Measurements from ENCODE around the gene RHBG.
"Not testable (repeated sequence)": the region's sequence is repeated elsewhere in the genome, so short reads cannot be mapped to it uniquely, and the experiment has no call there.

The RHBG gene

DNA sequence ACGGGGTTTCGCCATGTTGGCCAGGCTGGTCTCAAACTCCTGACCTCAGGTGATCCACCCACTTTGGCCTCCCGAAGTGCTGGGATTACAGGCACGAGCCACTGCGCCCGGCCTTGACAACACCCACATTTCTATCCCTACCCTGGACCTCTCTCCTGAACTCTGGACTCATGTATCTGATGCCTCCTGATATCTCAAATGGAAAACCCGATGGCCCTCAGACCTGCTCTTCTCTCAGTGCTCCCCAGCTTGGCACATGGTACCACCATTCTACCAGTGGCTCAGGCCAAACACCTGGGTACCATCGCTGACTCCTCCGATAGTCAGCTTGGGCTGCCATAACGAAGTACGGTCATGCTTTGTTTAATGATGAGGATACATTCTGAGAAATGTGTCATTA, 8.5 kb upstream of the RHBG start:
- no peak for DNase-seq

DNA sequence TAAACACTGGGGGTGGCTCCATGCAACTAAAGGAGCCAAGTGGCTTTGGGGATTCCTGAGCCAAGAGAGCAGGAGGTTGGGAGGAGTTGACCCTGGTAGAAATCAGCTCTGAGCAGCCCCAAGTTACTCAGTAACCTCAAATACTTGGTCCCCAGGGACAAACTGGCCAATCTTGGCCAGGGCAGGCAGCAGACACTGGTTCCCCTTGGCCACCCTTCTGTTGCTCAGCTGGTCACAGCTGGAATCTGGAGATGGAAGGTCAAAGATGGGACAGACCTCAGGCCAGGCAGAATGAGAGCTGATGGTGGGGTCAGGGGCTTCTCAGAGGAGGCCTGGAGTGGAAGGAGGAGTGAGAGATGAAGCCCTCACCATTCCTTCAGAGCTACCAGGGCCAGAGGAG, 3.3 kb upstream of the RHBG start:
- no peak for DNase-seq

DNA sequence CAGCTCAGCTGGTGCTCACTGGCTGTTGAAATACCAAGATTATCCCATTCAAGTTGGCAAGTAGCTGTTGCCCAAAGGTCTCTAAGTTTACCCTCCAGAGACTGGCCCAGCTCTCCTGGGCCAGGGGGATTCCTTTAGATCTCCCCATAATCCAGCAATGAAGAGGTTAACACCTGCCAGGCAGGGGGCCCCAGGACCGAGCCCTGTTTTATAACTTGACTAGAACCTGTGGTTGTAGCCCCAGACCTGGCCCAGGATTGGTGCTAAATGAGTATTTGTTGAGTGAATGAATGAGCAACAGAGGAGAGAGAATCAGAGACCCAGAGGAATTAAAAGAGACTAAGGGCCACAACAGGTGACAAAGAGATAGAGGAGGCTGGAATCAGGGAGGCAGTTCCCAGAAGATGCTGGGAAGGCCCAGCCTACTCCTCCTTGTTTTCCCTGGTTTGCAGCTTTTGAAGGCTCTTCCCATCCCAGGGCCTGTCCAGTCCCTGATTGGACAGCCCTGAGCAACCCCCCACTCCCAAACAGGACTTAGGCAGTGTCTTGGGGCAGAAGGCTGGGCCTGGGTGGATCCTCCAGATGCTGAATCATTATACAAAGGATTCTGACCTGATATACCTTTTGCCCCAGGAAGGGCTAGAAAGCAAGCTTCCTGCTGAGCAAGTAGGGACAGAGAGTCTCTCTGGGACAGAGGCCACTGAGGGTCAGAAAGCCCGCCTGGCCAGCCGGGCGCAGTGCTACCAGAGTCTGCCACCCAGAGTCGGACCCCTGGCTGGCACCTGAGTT, 2.4 kb upstream of the RHBG start:
- DNase-seq, result no peak

DNA sequence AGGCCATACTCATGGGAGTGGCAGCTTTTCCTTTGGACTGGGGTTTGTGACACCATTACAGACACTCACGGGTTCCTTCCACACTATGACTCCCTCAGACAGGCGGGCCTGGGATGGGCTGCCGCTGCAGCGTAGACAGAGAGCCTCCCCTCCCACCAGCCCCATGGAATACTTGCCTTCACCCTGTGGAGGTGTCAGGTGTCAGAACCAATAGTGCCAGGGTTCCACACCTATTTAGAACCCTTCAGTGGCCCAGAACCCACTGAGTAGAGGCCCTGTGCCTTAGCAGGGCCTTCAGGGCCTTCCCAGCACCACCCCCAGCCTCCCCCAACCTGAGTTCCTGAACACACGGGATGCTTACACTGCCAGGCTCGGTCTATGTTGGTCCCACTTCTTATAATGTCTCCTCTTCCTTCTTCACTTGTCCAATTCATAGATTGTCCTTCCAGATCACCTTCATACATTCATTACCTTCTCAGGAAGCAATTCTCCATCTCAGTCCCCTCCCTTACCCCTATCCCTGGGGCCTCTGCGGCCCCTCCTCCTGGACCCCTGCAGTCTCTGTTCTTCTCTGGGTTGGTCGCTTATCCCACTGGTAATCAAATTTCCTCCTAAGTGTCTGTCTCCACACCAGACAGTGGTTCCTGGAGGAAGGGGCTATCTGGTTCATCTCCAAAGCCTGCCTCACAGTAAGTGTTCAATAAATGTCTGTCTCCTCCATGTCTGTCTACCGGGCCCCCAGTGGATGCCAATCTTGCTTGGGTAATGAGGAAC, 1.4 kb upstream of the RHBG start:
- no peak for DNase-seq

DNA sequence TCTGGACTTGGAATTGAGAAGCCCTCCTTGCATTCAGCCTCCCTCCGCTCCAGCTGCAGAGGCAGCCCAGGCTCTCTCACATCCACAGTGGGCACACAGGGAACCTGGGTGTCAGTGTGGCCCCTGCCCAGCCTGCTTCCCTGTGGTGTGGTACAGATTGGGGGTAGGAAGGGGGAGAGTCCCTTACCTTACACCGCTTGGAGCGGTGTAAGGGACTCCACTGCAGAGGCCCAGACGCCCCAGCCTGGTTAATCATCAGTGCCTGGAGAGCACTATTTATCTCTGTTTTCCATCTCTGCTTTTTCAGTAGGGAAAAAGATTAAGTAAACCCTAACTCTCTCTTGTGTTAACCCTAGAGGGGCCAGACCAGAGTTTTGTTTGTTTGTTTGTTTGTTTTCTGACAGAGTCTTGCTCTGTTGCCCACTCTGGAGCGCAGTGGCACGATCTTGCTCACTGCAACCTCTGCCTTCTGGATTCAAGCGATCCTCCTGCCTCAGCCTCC, 803 bp upstream of the RHBG start:
- DNase-seq, result no peak

DNA sequence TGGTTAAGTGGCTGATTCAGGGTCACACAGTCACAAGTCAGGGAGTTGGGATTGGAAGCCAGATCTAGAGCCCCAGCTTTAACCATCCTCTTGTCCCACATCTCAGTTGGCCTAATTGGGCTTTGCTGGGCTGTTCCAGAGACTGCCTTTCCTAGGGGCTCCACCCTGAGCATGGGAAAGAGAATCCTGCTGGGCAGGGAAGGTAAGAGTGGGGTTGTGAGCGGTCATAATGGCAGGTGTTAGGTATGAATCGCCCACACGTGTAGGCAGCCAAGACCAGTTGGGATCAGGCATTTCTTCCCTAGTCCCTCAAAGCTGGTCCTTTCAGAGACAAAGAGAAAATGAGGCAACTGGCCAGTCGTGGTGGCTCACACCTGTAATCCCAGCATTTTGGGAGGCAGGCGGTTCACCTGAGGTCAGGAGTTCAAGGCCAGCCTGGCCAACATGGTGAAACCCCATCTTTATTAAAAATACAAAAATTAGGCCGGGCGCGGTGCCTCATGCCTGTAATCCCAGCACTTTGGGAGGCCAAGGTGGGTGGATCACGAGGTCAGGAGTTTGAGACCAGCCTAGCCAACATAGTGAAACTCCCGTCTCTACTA, 775 bp downstream of the RHBG start:
- not testable (repeated sequence) for DNase-seq

DNA sequence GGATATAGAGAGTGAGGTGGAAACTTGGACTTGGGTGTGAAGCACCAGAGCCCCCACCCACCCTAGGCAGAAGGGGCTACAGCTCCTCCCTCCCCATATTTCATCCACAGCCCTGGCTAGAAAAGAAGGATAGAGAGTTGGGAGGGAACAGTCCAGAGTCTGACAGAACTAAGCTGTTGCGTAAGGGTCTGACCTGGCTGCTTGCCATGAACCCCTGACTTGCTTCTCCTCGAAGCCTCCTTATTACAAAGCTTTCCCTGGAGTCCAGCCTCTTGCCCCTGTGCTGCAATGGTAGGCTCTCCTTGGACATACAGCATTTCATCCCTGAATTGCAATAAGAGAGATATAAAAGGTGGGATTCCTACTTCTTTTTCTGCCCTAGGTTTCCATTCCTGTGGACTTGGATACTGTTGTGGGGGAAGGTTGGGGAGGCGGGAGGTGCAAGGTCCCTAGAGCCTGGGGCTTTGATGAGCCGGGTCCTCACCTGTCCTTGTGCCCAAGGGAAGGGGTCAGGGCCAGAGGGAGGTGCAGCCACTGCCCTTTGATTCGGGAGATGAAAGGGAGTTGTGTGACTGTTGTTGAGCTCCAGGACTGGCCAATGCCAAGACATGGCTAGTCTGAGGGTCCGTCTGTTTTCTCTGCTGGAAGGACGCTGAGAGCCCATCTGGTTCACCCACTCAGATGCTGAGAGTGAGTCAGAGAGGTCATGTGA, 2.7 kb downstream of the RHBG start:
- no peak for DNase-seq

DNA sequence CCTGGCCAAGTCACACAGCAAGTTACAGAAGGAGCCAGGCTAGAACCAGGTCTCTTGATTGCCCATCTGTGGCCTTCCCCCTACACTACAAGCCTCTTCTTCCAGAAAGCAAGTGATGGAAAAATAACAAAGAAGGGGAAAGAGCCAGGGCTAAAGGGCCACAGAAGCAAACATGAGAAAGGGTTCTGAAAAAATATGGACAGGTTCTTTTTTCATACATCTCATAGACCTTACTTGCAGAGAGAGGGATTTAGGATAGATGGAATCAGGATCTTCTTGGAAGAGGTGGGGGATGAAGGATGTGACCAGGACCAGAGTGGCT, 3.2 kb downstream of the RHBG start:
- no peak for DNase-seq

DNA sequence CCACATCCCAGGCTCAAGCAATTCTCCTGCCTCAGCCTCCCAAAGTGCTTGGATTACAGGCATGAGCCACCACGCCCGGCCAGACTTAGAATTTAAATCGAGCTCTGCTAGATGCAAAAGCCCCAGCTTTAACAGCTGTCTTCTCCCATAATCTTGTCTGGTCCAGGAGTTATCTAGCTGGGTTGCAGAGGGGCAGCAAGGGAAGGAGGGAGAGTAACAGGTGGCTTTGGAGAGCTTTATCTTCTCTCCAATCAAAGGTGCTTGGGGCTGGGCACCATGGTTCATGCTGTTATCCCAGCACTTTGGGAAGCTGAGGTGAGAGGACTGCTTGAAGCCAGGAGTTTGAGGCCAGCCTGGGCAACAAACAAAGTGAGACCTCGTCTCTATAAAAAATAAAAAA, 3.9 kb downstream of the RHBG start:
- no peak for DNase-seq

DNA sequence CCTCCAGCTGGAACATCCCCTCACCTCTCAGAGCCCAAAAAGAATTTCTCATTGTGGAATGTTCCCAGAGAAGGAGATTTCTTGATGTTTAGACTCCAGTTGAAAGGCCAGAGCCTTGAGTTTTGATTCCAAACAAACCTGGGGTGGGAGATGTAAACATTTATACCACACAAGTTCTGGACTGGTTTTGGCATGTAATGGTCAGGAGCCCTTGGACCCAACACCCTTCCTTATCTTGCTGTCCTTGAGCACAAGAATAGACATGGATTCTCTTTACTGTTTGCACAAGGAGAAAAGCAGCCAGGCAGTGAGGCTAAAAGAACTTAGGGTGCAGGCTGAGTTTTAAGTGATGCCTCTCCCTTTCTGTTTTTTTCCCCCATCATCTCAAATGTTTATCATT, 4.5 kb downstream of the RHBG start:
- no peak for DNase-seq

DNA sequence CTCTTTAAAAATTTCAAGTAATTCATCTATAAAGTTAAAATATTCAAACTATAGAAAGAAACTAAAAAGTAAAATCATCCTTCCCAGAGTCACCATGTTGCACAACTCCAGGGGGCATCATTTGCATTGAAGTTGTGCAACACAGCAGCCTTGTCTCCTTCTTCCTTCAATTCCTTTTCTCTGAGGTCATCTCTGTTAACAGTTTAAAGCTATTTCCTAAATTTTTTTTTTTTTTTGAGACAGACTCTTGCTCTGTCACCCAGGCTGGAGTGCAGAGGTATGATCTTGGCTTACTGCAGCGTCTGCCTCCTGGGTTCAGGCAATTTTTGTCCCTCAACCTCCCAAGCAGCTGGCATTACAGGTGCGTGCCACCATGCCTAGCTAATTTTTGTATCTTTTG, 7.1 kb downstream of the RHBG start:
- peak; percentile 42 for DNase-seq

DNA sequence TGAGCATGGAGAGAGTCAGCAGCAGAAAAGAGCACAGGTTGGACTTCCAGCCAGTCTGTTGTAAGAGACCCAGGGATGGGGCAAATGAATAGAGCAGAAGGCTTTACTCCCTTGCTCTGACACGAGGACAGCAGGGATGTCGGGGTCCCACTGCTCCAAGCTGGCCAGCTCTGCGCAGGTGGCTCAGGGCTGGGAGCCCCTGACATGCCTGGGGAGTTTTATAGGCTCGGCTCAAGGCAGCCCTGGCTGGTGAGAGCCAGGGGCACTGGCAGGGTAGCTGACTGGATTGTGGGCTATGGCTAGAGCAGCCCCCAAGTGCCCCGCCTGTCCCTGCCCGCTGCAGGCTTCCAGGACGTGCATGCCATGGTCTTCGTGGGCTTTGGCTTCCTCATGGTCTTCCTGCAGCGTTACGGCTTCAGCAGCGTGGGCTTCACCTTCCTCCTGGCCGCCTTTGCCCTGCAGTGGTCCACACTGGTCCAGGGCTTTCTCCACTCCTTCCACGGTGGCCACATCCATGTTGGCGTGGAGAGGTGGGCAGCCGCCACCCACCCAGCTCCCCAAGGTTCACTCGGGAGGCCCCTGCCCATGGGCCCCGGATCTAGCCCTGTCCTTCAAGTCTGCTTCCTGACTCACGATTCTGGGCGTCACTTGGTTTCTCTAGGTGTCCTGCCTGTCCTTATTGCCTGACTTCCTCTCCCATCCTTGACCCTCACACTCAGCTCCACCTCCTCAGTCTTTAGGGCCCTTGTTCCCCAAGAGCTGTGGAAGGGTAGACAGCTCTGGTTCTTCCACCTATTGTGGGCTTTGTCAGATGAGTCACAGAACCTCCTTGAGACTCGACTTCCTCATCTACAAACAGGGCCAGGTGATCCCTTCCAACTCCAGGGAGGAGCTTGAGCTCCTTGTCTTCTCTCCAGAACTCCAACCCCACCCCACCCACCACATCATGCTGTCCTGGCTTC, 8.2 kb downstream of the RHBG start:
- no peak for DNase-seq

DNA sequence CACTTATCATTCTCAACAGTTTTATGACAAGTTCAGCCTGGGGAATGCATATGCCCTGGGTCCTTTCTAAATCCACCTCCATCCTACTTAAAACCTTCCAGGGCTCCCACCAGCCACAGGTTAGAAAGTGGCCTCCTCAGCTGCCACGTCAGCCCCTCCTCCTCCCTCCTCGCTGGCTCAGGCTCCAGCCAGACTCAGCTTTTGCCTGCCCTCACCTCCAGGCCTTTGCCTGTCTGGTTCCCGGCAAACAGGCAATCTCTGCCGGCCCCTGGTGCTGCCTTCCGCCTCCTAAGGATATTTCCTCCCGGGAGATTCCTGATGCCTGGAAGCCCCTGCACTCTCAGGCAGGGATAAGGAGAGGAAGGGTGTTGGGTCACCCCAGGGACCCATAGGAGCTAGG, 9.5 kb downstream of the RHBG start:
- DNase-seq, result no peak

DNA sequence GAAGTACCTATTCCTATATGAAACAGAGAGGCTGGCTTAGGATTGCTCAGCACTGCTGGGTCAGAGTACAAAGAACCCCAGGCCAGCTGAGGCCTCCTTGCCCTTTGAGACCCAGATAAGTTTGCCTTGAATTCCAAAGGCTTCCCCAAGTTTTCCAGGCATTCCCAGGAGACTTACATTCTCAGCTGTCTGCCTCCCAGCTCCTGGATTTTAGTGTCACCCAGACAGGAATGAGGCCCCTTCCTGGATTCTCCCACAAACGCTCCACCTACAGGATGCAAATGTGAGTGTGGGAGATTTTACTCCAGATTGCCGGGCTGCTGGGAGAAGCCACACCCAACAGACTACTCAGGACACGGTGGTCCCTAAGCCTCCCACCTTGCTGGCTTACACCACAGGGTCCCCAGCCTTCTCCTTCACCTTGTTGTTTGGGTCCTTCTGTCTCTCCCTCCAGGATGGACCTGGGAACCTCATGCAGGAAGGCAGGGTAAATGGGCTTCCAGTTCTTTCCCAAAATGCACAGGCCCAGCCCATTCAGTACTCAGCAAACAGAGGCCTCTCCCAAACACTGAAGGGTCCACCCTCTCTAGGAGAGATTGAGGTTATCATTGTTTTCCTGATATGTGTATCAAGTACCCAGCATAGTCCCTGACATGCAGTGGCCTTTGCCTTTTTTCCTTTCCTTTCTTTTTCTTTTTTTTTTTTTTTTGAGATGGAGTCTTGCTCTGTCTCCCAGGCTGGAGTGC, 10.6 kb downstream of the RHBG start:
- peak; percentile 46 for DNase-seq

DNA sequence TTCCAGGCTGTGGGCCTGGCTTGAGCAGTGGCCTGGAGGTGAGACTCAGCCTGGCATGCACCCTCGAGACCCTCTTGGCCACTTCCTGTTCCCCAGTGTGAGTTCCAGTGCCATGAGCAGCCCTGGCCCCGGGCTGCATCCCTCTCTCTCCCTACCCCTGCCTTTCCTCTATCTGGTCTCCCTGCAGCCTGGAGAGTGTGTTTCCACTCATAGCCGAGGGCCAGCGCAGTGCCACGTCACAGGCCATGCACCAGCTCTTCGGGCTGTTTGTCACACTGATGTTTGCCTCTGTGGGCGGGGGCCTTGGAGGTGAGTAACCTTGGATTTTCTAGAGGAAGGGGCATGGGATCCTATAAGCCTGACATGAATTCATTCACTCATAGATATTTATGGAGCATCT, 13.6 kb downstream of the RHBG start:
- DNase-seq, result no peak

DNA sequence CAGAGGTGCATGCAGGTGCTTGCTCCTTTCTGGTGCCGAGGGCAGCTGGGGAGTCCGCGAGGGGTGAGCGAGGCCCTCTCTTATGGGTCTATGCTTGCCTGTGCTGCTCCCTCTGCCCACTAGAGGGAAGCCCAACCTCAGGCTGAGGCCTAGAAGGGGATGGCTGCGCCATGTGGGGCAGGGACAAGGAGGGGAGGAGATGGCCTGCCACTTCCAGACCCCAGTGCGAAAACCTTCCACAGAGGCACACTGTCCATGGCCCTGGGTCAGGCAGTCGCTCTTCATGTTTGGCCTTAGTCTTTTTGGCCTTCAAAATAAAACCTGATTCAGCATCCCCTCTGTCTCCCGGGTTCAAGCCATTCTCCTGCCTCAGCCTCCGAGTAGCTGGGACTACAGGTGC, 14.0 kb downstream of the RHBG start:
- peak; percentile 63 for DNase-seq

DNA sequence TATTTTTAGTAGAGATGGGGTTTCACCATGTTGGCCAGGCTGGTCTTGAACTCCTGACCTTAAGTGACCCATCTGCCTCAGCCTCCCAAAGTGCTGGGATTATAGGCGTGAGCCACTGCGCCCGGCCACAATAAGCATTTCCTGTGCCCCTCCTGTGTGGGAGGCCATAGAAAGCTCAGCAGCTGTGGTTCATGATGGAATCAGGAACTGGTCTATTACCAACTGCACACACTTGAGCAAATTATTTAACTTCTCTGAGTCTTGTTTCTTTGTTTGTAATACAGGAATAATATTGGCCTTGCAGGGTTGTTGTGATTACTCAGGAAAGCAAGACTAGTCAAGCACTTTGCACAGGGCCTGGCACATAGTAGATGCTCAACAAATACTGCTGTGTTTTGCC, 15.0 kb downstream of the RHBG start:
- DNase-seq, result no peak

DNA sequence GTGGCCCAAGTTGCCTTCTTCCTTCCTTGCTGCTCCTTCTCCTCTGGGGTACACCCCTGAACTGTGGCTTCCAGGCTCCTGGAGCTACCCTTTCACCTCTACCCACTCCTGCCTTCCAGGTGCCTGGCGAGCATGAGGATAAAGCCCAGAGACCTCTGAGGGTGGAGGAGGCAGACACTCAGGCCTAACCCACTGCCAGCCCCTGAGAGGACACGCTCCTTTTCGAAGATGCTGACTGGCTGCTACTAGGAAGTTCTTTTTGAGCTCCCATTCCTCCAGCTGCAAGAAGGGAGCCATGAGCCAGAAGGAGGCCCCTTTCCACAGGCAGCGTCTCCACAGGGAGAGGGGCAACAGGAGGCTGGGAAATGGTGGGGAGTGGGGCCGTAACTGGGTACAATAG, 15.6 kb downstream of the RHBG start:
- no peak for DNase-seq

DNA sequence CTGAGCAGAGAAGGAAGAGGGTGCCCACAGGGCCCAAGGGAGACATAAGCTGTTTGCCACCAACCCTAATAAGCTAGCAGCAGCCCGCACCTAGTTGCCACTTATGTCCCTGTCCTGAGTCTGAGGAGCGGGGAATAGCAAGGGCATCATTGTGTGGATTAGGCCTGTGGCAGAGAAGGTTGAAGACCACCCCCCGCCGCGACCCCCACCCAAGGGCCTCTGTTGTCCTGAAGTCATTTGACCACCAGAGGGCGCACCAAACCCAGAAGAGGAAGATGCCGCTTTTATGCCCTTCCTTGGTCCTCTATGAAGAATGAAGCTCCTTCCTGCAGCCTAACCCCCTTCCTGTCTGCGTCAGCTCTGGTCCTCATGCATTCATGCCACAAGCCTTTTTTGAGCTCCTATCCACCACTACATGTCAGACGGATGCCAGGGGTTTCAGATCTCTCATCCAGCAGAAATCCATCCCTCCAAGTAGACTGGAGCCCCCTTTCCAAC, 16.6 kb downstream of the RHBG start:
- peak; percentile 73 for DNase-seq

DNA sequence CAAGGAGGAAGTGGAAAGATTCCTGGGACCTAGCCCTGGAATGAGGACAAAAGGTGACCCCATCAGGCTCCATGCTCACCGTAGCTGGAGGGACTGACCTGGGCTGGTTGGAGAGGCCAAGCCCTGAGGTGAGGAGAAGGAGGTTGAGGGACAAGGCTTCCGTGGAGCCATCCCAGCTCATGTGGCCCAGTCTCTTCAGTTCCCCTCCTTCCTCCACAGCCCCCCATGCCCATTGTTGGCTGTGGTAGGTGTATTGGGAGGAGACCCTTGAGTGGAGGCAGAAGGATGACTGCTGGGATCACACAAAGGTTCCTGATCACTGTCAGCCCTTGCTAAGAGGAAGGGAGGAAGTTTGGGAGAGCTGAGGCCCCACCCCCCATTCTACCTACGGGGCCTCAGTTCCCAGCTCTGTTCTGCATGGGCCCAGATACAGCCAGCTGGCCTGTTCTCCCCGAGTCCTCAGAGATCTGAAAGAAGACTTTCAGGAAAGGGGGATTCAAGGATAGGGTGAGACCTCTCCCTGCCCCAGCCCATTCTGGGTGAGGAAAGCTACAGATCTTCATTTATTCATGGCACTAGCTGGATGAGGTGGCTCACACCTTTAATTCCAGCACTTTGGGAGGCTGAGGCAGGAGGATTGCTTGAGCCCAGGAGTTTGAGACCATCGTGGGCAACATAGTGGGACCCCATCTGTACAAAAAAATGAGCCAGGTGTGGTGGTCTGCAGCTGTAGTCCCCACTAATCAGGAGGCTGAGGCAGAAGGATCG, 17.3 kb downstream of the RHBG start:
- no peak for DNase-seq
